ENCODE measurements around the gene PKP1.

PKP1 gene

GRCh38 chr1:201310251-201310985 lies 27.1 kb downstream of the PKP1 start:
- no peak for DNase-seq

- no peak for DNase-seq
Observed at GRCh38 chr1:201310986-201311355, 27.7 kb downstream of the PKP1 start.

GRCh38 chr1:201311356-201312011 lies 28.2 kb downstream of the PKP1 start:
- DNase-seq = no peak

GRCh38 chr1:201312298-201312697 lies 29.0 kb downstream of the PKP1 start:
- DNase-seq = no peak

GRCh38 chr1:201313086-201313485 lies 29.8 kb downstream of the PKP1 start:
- DNase-seq = no peak

GRCh38 chr1:201316556-201316955 lies 33.2 kb downstream of the PKP1 start:
- DNase-seq = no peak

- no peak for DNase-seq
Observed at GRCh38 chr1:201317551-201317950, 34.2 kb downstream of the PKP1 start.

- no peak for DNase-seq
Observed at GRCh38 chr1:201318504-201319340, 35.4 kb downstream of the PKP1 start.

GRCh38 chr1:201319631-201320030 lies 36.3 kb downstream of the PKP1 start:
- no peak for DNase-seq

- DNase-seq = no peak
Observed at GRCh38 chr1:201320168-201320788, 37.0 kb downstream of the PKP1 start.

GRCh38 chr1:201321826-201322390 lies 38.6 kb downstream of the PKP1 start:
- DNase-seq = no peak

GRCh38 chr1:201322653-201323510 lies 39.6 kb downstream of the PKP1 start:
- no peak for DNase-seq

- no peak for DNase-seq
Observed at GRCh38 chr1:201324306-201324705, 41.0 kb downstream of the PKP1 start.

- no peak for DNase-seq
Observed at GRCh38 chr1:201324821-201325677, 41.7 kb downstream of the PKP1 start.

- no peak for DNase-seq
Observed at GRCh38 chr1:201325678-201326060, 42.4 kb downstream of the PKP1 start.

GRCh38 chr1:201326710-201327109 lies 43.4 kb downstream of the PKP1 start:
- no peak for DNase-seq

- DNase-seq = no peak
Observed at GRCh38 chr1:201327687-201328240, 44.5 kb downstream of the PKP1 start.

- no peak for DNase-seq
Observed at GRCh38 chr1:201328576-201328975, 45.3 kb downstream of the PKP1 start.

- no peak for DNase-seq
Observed at GRCh38 chr1:201329286-201329685, 46.0 kb downstream of the PKP1 start.

GRCh38 chr1:201329801-201330200 lies 46.5 kb downstream of the PKP1 start:
- DNase-seq = no peak

GRCh38 chr1:201330541-201330940 lies 47.2 kb downstream of the PKP1 start:
- no peak for DNase-seq
